ENCODE data around the gene ITGAV.
A peak's percentile ranks its signal among the peaks of the same experiment; 100 is the strongest.

Gene ITGAV

GRCh38 chr2:186589612-186590349, at the start of gene ITGAV:
Gene ITGAV, plus strand, starts transcription at chr2:186590056. Its CDS starts 283 bp downstream, at chr2:186590339.
- H3K27ac ChIP-seq (ENCODE audit: low read depth, low read length) = peak within 1 kb of the TSS; percentile 64; the same call in 1 of the 2 replicates
- H3K27me3 ChIP-seq (ENCODE audit: control insufficient read depth, insufficient read depth, low read length) = no peaks in the 10 kb centered on the region
- H3K9me3 ChIP-seq (ENCODE audit: control insufficient read depth, insufficient read depth, low read depth, low read length) = no peaks in the 10 kb centered on the region
- H3K4me1 ChIP-seq (ENCODE audit: control insufficient read depth, insufficient read depth, low read length) = peaks cover 12% of the 10 kb centered on the region
- H3K4me3 ChIP-seq (ENCODE audit: low read depth, low read length) = peak within 1 kb of the TSS; percentile 83
- peak within 1 kb of the TSS; percentile 90 for H3K9ac ChIP-seq (ENCODE audit: low read length)
- no peaks in the 10 kb centered on the region for H3K36me3 ChIP-seq (ENCODE audit: control insufficient read depth, insufficient read depth, low read length)

DNA sequence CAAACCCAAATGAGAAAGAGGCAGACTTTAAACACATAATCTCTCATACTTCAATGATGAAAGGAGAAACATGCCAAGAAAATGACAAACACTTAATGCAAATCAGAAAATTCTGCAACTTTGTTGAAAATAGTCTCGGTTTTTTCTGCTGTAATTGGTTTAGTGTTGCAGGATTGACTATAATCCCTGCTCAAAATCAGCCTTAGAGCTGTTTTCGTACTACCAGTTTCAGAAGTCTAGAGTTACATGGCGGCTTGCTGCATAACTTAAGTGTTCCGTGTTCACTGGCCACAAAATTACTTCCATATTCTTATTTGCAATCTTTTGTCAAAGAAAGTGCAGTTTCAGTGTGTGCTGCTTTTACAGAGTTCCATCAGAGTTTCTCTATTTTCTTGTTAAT, 48.9 kb upstream of the ITGAV start:
- Histone ChIP-seq H3K9me3 (ENCODE audit: control insufficient read depth, insufficient read depth, low read depth, low read length) (no peaks in the 10 kb centered on the region), H3K4me1 (ENCODE audit: control insufficient read depth, insufficient read depth, low read length) (peaks cover 37% of the 10 kb centered on the region), H3K9ac (ENCODE audit: low read length) (no peak overlapping the region), H3K4me3 (ENCODE audit: low read depth, low read length) (no peak overlapping the region), H3K27ac (ENCODE audit: low read depth, low read length) (no peak overlapping the region), H3K27me3 (ENCODE audit: control insufficient read depth, insufficient read depth, low read length) (no peaks in the 10 kb centered on the region), H3K36me3 (ENCODE audit: control insufficient read depth, insufficient read depth, low read length) (no peaks in the 10 kb centered on the region)

GRCh38 chr2:186542002-186542401, 47.9 kb upstream of the ITGAV start:
- Histone ChIP-seq H3K4me1 (ENCODE audit: control insufficient read depth, insufficient read depth, low read length) (peaks cover 43% of the 10 kb centered on the region), H3K4me3 (ENCODE audit: low read depth, low read length) (no peak overlapping the region), H3K9ac (ENCODE audit: low read length) (peak overlapping the region; percentile 36), H3K27ac (ENCODE audit: low read depth, low read length) (no peak overlapping the region), H3K9me3 (ENCODE audit: control insufficient read depth, insufficient read depth, low read depth, low read length) (no peaks in the 10 kb centered on the region), H3K27me3 (ENCODE audit: control insufficient read depth, insufficient read depth, low read length) (no peaks in the 10 kb centered on the region), H3K36me3 (ENCODE audit: control insufficient read depth, insufficient read depth, low read length) (no peaks in the 10 kb centered on the region)

DNA sequence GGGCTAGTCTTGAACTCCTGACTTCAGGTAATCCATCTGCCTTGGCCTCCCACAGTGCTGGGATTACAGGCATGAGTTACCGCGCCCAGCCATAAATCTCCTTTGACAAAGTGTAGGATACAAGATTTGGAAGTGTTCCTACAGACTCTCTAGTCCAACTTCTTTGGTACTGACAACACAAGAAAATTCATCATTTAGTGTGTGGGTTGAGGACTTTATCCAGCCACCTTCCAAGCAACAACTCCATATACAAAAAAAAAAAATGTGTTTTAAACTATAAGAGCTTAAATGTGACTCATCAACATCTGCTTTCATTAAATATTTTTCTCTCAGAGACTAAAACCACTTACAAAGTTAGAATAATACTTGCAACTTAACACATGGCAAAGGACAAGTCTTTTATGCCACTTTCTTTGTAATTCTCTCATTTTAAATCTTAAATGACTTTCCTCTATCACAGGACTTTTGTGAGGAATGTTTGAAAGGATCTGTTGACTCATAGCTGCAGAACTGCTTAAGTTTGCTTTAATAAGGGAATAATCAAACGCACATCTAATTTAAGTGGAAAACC, 46.2 kb upstream of the ITGAV start:
- H3K9me3 ChIP-seq (ENCODE audit: control insufficient read depth, insufficient read depth, low read depth, low read length) = no peaks in the 10 kb centered on the region
- peak overlapping the region; percentile 36 for H3K9ac ChIP-seq (ENCODE audit: low read length)
- H3K4me1 ChIP-seq (ENCODE audit: control insufficient read depth, insufficient read depth, low read length) = peaks cover 43% of the 10 kb centered on the region
- H3K36me3 ChIP-seq (ENCODE audit: control insufficient read depth, insufficient read depth, low read length) = no peaks in the 10 kb centered on the region
- peak overlapping the region; percentile 87 for H3K27ac ChIP-seq (ENCODE audit: low read depth, low read length)
- no peaks in the 10 kb centered on the region for H3K27me3 ChIP-seq (ENCODE audit: control insufficient read depth, insufficient read depth, low read length)
- no peak overlapping the region; the same call in 1 of the 2 replicates for H3K4me3 ChIP-seq (ENCODE audit: low read depth, low read length)

GRCh38 chr2:186544255-186544675, 45.6 kb upstream of the ITGAV start:
- Histone ChIP-seq H3K9ac (ENCODE audit: low read length) (peak overlapping the region; percentile 40), H3K4me3 (ENCODE audit: low read depth, low read length) (no peak overlapping the region), H3K4me1 (ENCODE audit: control insufficient read depth, insufficient read depth, low read length) (peaks cover 43% of the 10 kb centered on the region), H3K36me3 (ENCODE audit: control insufficient read depth, insufficient read depth, low read length) (no peaks in the 10 kb centered on the region), H3K27me3 (ENCODE audit: control insufficient read depth, insufficient read depth, low read length) (no peaks in the 10 kb centered on the region), H3K9me3 (ENCODE audit: control insufficient read depth, insufficient read depth, low read depth, low read length) (no peaks in the 10 kb centered on the region), H3K27ac (ENCODE audit: low read depth, low read length) (peak overlapping the region; percentile 87)

- H3K9me3 ChIP-seq (ENCODE audit: control insufficient read depth, insufficient read depth, low read depth, low read length) = no peaks in the 10 kb centered on the region
Measured at GRCh38 chr2:186546846-186547245, 43.0 kb upstream of the ITGAV start.

GRCh38 chr2:186551323-186552050, 38.4 kb upstream of the ITGAV start:
- Histone ChIP-seq H3K27ac (ENCODE audit: low read depth, low read length) (no peak overlapping the region), H3K36me3 (ENCODE audit: control insufficient read depth, insufficient read depth, low read length) (no peaks in the 10 kb centered on the region), H3K27me3 (ENCODE audit: control insufficient read depth, insufficient read depth, low read length) (no peaks in the 10 kb centered on the region), H3K9me3 (ENCODE audit: control insufficient read depth, insufficient read depth, low read depth, low read length) (no peaks in the 10 kb centered on the region), H3K4me1 (ENCODE audit: control insufficient read depth, insufficient read depth, low read length) (peaks cover 5% of the 10 kb centered on the region; the same call in 1 of the 2 replicates), H3K4me3 (ENCODE audit: low read depth, low read length) (no peak overlapping the region), H3K9ac (ENCODE audit: low read length) (no peak overlapping the region)

More at GRCh38 chr2:186546846-186547245, 43.0 kb upstream of the ITGAV start:
- Histone ChIP-seq H3K9ac (ENCODE audit: low read length) (no peak overlapping the region), H3K36me3 (ENCODE audit: control insufficient read depth, insufficient read depth, low read length) (no peaks in the 10 kb centered on the region), H3K4me3 (ENCODE audit: low read depth, low read length) (no peak overlapping the region), H3K4me1 (ENCODE audit: control insufficient read depth, insufficient read depth, low read length) (peaks cover 35% of the 10 kb centered on the region), H3K27ac (ENCODE audit: low read depth, low read length) (no peak overlapping the region), H3K27me3 (ENCODE audit: control insufficient read depth, insufficient read depth, low read length) (no peaks in the 10 kb centered on the region)

DNA sequence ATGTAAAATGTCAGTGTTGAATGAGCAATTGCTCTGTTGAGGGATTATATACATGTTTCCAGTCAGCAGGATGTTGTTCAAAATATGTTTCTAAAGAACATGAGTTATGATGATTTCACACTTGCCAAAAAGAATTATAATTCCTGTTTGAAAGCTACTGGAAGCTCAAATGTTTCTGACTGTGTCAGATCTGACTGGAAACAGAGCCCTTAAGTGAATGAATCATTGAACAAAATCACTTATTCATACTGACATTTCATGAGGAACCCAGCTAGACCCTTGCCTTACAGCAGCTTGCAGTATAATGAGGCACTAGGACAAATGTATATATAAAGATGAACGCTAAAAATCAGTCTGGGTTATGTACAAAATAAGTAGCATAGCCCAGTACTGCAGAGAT, 35.4 kb upstream of the ITGAV start:
- Histone ChIP-seq H3K27me3 (ENCODE audit: control insufficient read depth, insufficient read depth, low read length) (no peaks in the 10 kb centered on the region), H3K36me3 (ENCODE audit: control insufficient read depth, insufficient read depth, low read length) (no peaks in the 10 kb centered on the region), H3K4me3 (ENCODE audit: low read depth, low read length) (no peak overlapping the region), H3K27ac (ENCODE audit: low read depth, low read length) (no peak overlapping the region), H3K4me1 (ENCODE audit: control insufficient read depth, insufficient read depth, low read length) (peaks cover 4% of the 10 kb centered on the region; the same call in 1 of the 2 replicates), H3K9ac (ENCODE audit: low read length) (no peak overlapping the region), H3K9me3 (ENCODE audit: control insufficient read depth, insufficient read depth, low read depth, low read length) (no peaks in the 10 kb centered on the region)

- Histone ChIP-seq H3K27ac (ENCODE audit: low read depth, low read length) (no peak overlapping the region), H3K36me3 (ENCODE audit: control insufficient read depth, insufficient read depth, low read length) (no peaks in the 10 kb centered on the region)
Measured at GRCh38 chr2:186554850-186555671, 34.8 kb upstream of the ITGAV start.

GRCh38 chr2:186558512-186559276, 31.2 kb upstream of the ITGAV start:
- Histone ChIP-seq H3K27me3 (ENCODE audit: control insufficient read depth, insufficient read depth, low read length) (no peaks in the 10 kb centered on the region), H3K4me3 (ENCODE audit: low read depth, low read length) (no peak overlapping the region), H3K9me3 (ENCODE audit: control insufficient read depth, insufficient read depth, low read depth, low read length) (0 out of 2 replicates have a peak, but pooled peaks cover 3% of the 10 kb centered on the region), H3K27ac (ENCODE audit: low read depth, low read length) (no peak overlapping the region), H3K4me1 (ENCODE audit: control insufficient read depth, insufficient read depth, low read length) (peaks cover 11% of the 10 kb centered on the region), H3K9ac (ENCODE audit: low read length) (no peak overlapping the region), H3K36me3 (ENCODE audit: control insufficient read depth, insufficient read depth, low read length) (no peaks in the 10 kb centered on the region)

More at GRCh38 chr2:186554850-186555671, 34.8 kb upstream of the ITGAV start:
- H3K4me1 ChIP-seq (ENCODE audit: control insufficient read depth, insufficient read depth, low read length) = peaks cover 4% of the 10 kb centered on the region; the same call in 1 of the 2 replicates
- no peaks in the 10 kb centered on the region for H3K9me3 ChIP-seq (ENCODE audit: control insufficient read depth, insufficient read depth, low read depth, low read length)
- no peak overlapping the region for H3K4me3 ChIP-seq (ENCODE audit: low read depth, low read length)
- no peaks in the 10 kb centered on the region for H3K27me3 ChIP-seq (ENCODE audit: control insufficient read depth, insufficient read depth, low read length)
- H3K9ac ChIP-seq (ENCODE audit: low read length) = no peak overlapping the region
